CD4-positive, alpha-beta T cell treated with Interleukin-4 for 1 hour (primary cell): Measurements from ENCODE around the gene AARS1.
A peak's percentile ranks its signal among the peaks of the same experiment; 100 is the strongest.
"Not testable (repeated sequence)": the region's sequence is repeated elsewhere in the genome, so short reads cannot be mapped to it uniquely, and the experiment has no call there.

Experiments
- DNase-seq, 2 donors: peaks; one replicate each; pipeline ENCODE4 v3.0.0-alpha.2; 2020 to 2022

The AARS1 gene

DNA sequence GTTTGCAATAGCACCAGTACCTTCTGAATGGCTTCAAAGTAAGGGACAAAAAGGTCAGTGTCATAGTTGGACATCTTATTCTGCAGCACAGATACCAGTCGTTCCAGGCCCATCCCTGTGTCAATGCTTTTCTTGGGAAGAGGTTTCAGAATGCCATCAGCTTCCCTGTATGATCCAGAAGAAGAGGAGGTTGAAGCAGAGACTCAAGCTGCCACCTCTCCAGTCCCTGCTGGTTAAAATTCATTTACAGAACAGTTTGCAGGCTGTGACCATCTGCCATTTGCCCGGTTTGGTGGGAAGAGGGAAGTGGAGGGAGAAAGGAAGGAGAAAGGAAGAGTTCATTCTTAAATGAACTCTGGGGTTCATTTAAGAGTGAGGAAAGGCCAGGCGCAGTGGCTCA, 19.1 kb downstream of the AARS1 start:
- DNase-seq: no peak

GRCh38 chr16:70269471-70269870, 19.8 kb downstream of the AARS1 start:
- no peak for DNase-seq

- not testable (repeated sequence) for DNase-seq
Observed at GRCh38 chr16:70267922-70268321, 21.4 kb downstream of the AARS1 start.

DNA sequence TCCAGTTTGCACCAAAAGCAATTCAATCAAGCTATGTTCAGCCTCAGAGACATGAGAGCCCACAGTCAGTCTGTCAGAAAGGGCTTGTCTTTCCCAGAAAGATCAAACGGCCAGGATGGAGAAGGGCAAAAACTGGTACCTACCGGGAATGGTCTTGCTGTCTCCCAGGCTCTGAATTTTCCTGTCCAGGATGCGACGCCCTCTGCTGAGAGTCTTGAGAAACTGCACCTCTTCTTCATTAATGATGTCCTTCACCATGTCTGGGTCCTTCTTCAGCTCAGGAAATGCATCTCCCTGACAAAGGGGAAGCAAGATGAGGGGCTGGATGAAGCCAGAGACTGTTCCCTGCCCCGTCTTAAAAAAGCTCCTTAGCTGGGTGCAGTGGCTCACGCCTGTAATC, 21.8 kb downstream of the AARS1 start:
- peak; percentile 29 to 42 for DNase-seq

DNA sequence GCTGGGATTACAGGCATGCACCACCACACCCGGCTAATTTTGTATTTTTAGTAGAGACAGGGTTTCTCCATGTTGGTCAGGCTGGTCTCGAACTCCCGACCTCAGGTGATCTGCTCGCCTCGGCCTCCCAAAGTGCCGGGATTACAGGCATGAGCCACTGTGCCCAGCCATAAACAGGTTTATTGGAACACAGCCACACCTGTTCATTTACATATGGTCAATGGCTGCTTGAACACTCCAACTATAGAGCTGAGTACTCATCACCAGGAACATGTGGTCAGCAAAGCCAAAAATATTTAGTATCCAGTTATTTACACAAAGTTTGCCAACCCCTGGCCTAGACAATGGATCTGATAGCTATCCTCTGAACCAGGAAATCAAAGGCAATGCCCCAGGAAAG, 29.4 kb downstream of the AARS1 start:
- DNase-seq: not testable (repeated sequence)

GRCh38 chr16:70258946-70259345, 30.4 kb downstream of the AARS1 start:
- DNase-seq: no peak

DNA sequence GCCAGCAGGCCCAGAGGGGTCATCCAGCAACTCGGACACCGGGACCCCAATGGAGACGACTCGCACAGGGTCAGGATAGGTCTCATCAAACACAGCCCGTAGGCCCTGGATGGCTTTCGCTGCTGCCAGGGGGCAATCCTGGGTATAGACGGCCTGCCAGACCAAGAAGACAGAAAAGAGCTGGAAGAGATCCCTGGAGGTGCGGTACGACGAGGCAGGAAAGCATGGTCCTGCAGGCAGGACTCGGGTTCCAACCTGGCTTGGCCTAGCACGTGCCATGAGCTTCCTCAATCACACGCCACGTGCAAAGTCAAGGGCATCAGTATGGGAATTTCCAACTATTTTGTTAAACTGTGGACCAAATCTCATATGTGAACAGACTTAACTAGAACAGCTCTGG, 31.2 kb downstream of the AARS1 start:
- no peak for DNase-seq

DNA sequence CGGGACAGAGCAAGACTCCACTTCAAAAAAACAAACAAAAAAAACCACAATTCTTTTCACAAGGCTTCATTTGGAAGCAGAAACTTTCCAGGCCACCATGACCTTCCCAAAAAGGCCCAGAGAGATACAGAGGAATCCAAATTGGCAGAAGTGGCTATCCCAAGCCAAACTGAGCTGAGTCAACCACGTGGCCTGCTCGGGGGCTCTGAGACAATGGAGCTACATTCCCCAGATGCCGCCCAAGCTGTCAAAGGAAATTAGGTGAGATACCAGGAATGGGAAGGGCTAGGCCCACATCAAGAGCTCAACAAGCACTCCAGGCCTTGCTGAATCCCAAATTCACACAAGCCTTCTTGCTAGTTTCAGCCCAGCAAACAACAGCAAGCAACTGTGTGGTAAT, 31.9 kb downstream of the AARS1 start:
- no peak for DNase-seq

GRCh38 chr16:70255574-70255973, 33.7 kb downstream of the AARS1 start:
- no peak for DNase-seq

- no peak for DNase-seq
Observed at GRCh38 chr16:70254965-70255286, 34.4 kb downstream of the AARS1 start.

DNA sequence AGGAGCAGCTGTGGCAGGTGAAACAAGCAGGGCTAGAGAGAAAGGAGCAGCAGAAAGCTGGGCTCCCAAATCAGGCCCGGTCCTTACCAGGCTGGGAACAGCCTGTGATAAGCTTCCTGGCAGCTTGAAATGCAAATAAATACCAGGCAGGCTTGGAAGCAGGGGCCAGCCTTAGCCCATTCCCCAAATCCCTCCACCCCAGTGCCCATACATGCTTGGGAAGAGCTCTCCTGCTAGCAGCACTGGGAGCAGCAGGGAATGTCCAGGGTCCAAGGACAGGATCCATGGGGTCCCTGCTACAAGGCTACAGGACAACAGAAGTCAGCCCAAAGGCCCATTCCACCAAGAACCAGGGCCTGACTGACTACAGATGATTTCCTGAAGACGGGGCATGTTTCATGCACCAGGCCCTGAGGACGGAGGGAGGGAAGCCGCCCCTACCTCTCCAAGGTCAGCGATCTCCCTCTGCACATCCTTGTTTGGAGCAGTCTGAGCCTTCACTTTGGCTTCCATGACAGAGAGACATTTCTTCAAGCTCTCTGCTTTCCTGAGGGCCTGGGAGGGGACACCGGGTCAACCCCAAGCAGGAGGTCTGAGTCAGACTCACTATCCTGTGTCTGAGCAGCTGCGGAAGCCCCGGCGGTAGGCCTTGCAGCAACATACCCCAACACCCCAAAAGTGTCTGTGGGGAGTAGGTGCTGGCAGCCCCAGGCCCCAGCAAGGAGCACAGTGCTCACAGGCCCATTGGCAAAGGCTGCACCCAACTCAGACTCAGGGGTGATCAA, 34.9 kb downstream of the AARS1 start:
- no peak for DNase-seq

DNA sequence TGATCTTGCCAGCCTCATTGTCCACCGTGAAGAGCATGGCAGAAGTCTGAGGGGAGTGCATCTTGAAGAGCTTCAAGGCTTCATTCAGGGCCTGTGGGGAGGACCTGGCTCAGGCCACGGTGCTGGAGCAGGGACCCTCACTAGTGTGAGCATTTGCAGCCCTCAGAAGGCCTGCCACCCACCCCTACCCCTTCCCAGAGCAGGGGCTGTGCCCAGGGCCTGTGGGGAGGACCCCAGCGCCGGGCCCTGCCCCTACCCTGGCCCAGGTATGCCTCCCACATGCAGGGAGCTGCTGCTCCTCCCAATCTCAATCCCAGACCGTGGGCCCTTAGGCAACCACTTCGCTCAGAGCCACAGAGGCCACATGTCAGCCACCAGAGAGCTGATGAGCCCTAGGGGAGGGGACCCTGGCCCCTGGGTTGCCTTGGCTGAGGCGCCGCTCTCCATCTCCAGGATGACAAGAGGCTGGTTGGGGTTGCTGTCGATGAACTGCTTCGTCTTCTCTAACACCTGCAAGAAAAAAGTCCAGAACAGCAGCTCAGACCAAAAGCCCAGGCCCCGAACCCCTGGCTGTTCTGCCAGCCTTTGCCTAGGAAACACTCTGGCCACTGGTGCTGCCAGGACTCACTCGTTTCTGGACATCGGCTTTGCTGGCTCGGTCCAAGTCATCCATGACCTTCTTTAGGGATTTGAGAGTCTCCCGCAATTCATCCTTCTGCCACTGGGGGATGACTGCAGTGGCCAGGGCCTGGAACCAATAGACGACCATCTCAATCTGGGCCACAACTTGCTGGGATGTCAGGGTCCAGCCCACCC, 35.8 kb downstream of the AARS1 start:
- peak; percentile 30 to 41 for DNase-seq

GRCh38 chr16:70252355-70252988, 36.8 kb downstream of the AARS1 start:
- no peak for DNase-seq

DNA sequence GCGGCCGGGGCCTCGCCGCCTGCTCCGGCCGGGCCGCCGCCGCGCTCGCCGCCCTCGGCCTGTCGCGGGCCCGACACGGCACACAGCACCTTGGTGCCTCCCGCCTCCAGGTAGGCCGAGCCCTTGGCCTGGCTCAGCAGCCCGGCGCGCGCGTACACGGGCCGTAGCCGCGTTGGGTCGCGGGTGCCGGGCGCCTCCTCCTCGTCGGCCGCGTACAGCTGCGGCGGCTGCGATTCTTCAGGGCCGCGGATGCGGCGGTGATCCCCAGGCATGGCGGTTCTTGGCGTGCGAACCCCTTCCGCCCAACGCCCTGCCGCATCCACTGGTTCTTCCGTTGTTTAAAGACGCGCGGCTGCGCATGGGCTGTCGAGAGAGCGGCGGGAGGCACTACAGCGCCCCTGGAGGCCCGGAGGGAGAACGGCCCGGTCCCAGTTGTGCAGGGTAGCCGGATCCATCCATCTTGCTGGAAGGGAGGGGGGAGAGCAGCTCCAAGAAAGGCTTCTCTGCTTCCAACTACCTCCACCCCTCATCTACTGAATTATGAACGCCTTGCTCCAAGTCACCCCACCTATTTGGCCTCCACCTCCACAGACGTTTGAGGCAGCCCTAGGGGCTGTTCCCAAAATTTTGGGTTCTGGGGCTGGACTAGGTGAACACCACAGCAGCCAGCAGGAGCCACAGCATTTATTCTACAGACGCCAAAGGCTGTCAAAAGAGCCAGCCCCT, 37.5 kb downstream of the AARS1 start, which contains the start of gene EXOSC6:
Gene EXOSC6, minus strand, starts transcription at position 312 of the 726 bp plus-strand sequence. Its CDS starts 40 bp downstream, at position 272.
- peak; percentile 93 for DNase-seq

DNA sequence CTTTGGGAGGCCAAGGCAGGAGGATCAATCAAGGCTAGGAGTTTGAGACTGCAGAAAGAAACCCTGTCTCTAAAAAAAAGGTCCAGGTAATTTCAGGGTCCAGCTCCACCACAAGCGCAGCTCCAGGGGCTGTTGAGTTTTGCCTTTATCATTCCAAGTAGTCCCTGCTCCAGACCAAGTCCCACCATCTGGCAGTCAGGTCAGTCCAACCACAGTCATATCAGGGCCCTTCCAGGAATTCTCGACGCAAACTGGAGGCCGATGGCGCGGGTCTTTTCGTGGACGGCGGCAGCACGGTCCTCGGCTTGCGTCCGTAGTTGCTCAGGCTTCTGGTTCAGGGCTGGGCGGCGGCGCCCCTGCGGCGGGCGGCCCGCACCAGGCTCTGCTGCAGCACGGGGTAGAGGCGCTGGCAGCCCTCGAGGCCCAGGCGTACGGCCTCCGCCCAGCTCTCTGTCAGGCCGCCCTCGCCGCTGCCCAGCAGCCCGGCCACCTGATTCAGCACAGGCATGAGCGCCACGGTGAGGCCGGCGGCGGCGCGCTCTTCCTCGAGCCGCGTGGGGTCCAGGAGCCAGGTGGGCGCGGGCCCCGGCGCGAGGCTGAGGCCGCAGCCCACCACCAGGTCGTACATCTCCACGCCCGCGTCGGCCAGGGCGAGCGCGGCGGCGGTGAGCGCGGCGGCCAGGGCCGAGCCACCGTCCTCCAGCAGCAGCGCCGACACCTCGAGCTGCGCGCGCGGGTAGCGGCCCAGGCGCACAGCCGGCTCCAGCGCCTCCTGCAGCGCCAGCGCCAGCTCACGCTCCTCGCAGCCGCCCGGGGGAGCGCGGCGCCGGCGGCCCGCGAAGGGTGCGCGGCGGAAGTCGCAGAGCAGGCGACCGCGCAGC, 38.3 kb downstream of the AARS1 start:
- no peak for DNase-seq

DNA sequence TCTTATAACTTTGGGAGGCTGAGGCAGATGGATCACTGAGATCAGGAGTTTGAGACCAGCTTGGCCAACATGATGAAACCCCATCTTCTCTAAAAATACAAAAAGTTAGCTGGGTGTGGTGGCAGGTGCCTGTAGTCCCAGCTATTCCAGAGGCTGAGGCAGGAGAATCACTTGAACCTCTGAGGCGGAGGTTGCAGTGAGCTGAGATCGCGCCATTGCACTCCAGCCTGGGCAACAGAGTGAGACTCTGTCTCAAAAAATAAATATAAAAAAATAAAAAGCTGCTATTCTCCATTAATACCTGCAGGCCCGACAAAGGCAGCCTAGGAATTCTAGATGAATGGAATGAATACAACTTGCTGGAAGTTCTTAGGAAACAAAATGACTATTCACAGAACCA, 39.6 kb downstream of the AARS1 start:
- DNase-seq: not testable (repeated sequence)

- DNase-seq: not testable (repeated sequence)
Observed at GRCh38 chr16:70238773-70239172, 50.5 kb downstream of the AARS1 start.

DNA sequence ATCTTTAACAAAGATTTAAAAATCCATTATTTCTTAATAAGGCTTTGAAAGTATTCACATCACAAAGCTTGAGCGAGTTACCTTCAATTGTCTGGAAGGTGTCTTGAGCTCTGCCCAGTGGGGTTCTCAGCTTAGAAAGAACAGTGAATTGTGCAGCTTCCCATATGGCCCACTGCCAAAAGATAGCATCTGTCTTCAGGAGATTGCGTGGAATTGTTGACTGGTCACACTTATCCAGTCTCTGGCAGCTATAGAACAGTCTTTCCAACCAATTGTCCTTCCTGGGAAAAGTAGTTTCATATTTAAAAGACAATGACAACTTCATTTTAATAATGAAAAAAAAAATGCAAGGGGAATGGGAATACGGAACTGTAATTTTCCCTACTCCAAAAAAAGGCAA, 57.5 kb downstream of the AARS1 start:
- not testable (repeated sequence) for DNase-seq

- not testable (repeated sequence) for DNase-seq
Observed at GRCh38 chr16:70226024-70226423, 63.3 kb downstream of the AARS1 start.

DNA sequence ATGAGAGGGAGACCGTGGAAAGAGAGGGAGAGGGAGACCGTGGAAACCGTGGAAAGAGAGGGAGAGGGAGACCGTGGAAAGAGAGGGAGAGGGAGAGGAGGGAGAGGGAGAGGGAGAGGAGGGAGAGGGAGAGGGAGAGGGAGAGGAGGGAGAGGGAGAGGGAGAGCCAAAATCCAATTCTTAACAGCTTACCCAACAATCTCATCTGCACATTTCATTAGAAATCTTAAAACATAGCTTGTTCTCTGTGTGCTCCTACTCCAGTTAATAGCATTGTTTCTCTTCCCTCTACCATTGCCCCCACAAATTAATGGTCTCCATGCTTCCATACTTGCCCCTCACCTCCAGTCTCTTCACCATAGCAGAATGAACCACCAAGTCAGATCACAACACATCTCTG, 63.9 kb downstream of the AARS1 start:
- DNase-seq: not testable (repeated sequence)

- DNase-seq: not testable (repeated sequence)
Observed at GRCh38 chr16:70224645-70225044, 64.7 kb downstream of the AARS1 start.

- DNase-seq: not testable (repeated sequence)
Observed at GRCh38 chr16:70223971-70224513, 65.3 kb downstream of the AARS1 start.
